ENCODE results near the gene CNN1.

CNN1 gene

GRCh38 chr19:11499220-11499726 is 39.4 kb upstream of the CNN1 start:
- no peak overlapping the region for H2AFZ ChIP-seq (ENCODE audit: low read length)
- TF ChIP-seq CTCF (IDR thresholded peaks at IDR 0.05; ENCODE audit: low read length) (no peak), EZH2phosphoT487 (IDR thresholded peaks at IDR 0.05; ENCODE audit: low read length) (no peak), EZH2 (optimal IDR thresholded peaks at IDR 0.05; ENCODE audit: low read depth, low read length) (no peak)
- H3K9ac ChIP-seq (ENCODE audit: low read length) = no peak overlapping the region
- H3K79me2 ChIP-seq (ENCODE audit: low read length) = peaks cover 7% of the 10 kb centered on the region
- H4K20me1 ChIP-seq (ENCODE audit: insufficient read depth, low read length) = no peaks in the 10 kb centered on the region
- DNase-seq = no peak
- 0 out of 2 replicates have a peak, but pooled peaks cover under 1% of the 10 kb centered on the region for H3F3A ChIP-seq (ENCODE audit: insufficient read depth, low read length)
- no peak overlapping the region for H3K4me3 ChIP-seq (ENCODE audit: low read length)
- H3K4me2 ChIP-seq (ENCODE audit: low read depth, low read length) = no peak overlapping the region
- no peaks in the 10 kb centered on the region for H3K9me3 ChIP-seq (replicated peaks; ENCODE audit: insufficient read depth, low read length)
- H3K27ac ChIP-seq (ENCODE audit: low read length) = no peak overlapping the region
- no peaks in the 10 kb centered on the region for H3K9me2 ChIP-seq (replicated peaks; ENCODE audit: insufficient read depth, low read length)
- no peaks in the 10 kb centered on the region for H3K27me3 ChIP-seq (replicated peaks; ENCODE audit: insufficient read depth, low read length)
- H3K4me1 ChIP-seq (ENCODE audit: low read length) = no peaks in the 10 kb centered on the region
- H3K36me3 ChIP-seq (replicated peaks; ENCODE audit: insufficient read depth, low read length) = no peaks in the 10 kb centered on the region

- Histone ChIP-seq H3K36me3 (replicated peaks; ENCODE audit: insufficient read depth, low read length) (no peaks in the 10 kb centered on the region), H3K27me3 (replicated peaks; ENCODE audit: insufficient read depth, low read length) (no peaks in the 10 kb centered on the region), H3K9ac (ENCODE audit: low read length) (no peak overlapping the region), H3K27ac (ENCODE audit: low read length) (no peak overlapping the region), H4K20me1 (ENCODE audit: insufficient read depth, low read length) (no peaks in the 10 kb centered on the region), H3K4me1 (ENCODE audit: low read length) (no peaks in the 10 kb centered on the region), H3K9me2 (replicated peaks; ENCODE audit: insufficient read depth, low read length) (no peaks in the 10 kb centered on the region), H3K4me2 (ENCODE audit: low read depth, low read length) (no peak overlapping the region), H3K9me3 (replicated peaks; ENCODE audit: insufficient read depth, low read length) (no peaks in the 10 kb centered on the region), H3K4me3 (ENCODE audit: low read length) (no peak overlapping the region), H3K79me2 (ENCODE audit: low read length) (peaks cover 14% of the 10 kb centered on the region), H2AFZ (ENCODE audit: low read length) (no peak overlapping the region), H3F3A (ENCODE audit: insufficient read depth, low read length) (0 out of 2 replicates have a peak, but pooled peaks cover 5% of the 10 kb centered on the region)
- DNase-seq = no peak
- TF ChIP-seq CTCF (IDR thresholded peaks at IDR 0.05; ENCODE audit: low read length) = no peak
- TF ChIP-seq EZH2phosphoT487 (IDR thresholded peaks at IDR 0.05; ENCODE audit: low read length) = no peak
- TF ChIP-seq EZH2 (optimal IDR thresholded peaks at IDR 0.05; ENCODE audit: low read depth, low read length) = no peak
These were observed 38.7 kb upstream of the CNN1 start for GRCh38 chr19:11499890-11500420.

- H3K27ac ChIP-seq (ENCODE audit: low read length) = peak overlapping the region; percentile 2; the same call in 1 of the 2 replicates
- H3K36me3 ChIP-seq (replicated peaks; ENCODE audit: insufficient read depth, low read length) = no peaks in the 10 kb centered on the region
- peak overlapping the region; percentile 69 for H3K4me3 ChIP-seq (ENCODE audit: low read length)
- H3K27me3 ChIP-seq (replicated peaks; ENCODE audit: insufficient read depth, low read length) = no peaks in the 10 kb centered on the region
- H3K9me2 ChIP-seq (replicated peaks; ENCODE audit: insufficient read depth, low read length) = no peaks in the 10 kb centered on the region
- 0 out of 2 replicates have a peak, but pooled peaks cover 5% of the 10 kb centered on the region for H3F3A ChIP-seq (ENCODE audit: insufficient read depth, low read length)
- no peaks in the 10 kb centered on the region for H3K9me3 ChIP-seq (replicated peaks; ENCODE audit: insufficient read depth, low read length)
- peak; percentile 15 for DNase-seq
- H4K20me1 ChIP-seq (ENCODE audit: insufficient read depth, low read length) = no peaks in the 10 kb centered on the region
- peaks cover 14% of the 10 kb centered on the region for H3K79me2 ChIP-seq (ENCODE audit: low read length)
- TF ChIP-seq EZH2phosphoT487 (IDR thresholded peaks at IDR 0.05; ENCODE audit: low read length) (no peak), EZH2 (optimal IDR thresholded peaks at IDR 0.05; ENCODE audit: low read depth, low read length) (no peak), CTCF (IDR thresholded peaks at IDR 0.05; ENCODE audit: low read length) (no peak)
- peak overlapping the region; percentile 90; the same call in 1 of the 2 replicates for H3K9ac ChIP-seq (ENCODE audit: low read length)
- no peaks in the 10 kb centered on the region for H3K4me1 ChIP-seq (ENCODE audit: low read length)
- peak overlapping the region; percentile 100 for H3K4me2 ChIP-seq (ENCODE audit: low read depth, low read length)
- peak overlapping the region; percentile 56 for H2AFZ ChIP-seq (ENCODE audit: low read length)
These were observed 34.1 kb upstream of the CNN1 start for GRCh38 chr19:11504502-11505031.
